Stimulated activated effector memory CD8-positive, alpha-beta T cell treated with anti-CD3 and anti-CD28 coated beads, Interleukin-12 subunit alpha, Interleukin-12 subunit beta, amount 100 ng/mL, for 72 hours (primary cell): Measurements from ENCODE around the gene FAN1.

Source experiments
- ATAC-seq: fragments of 150-1000 bp; cut with Tn5 transposase; 2 replicates; pipeline ENCODE4 v1.10.0; 2021
- DNase-seq, 2 donors: peaks; one replicate each; pipeline ENCODE4 v3.0.0; 2021 to 2022; ENCODE audit warnings: low spot score in 2 of 2
- H3K27ac Mint-ChIP-seq: one replicate; pipeline ENCODE4 v1.8.0; 2022; ENCODE audit warnings: mild to moderate bottlenecking, mixed read lengths
- H3K36me3 Mint-ChIP-seq: one replicate; pipeline ENCODE4 v1.8.0; 2022; ENCODE audit warnings: mild to moderate bottlenecking, mixed read lengths
- H3K4me1 Mint-ChIP-seq: one replicate; pipeline ENCODE4 v1.8.0; 2022; ENCODE audit warnings: mixed read lengths
- H3K4me3 Mint-ChIP-seq: one replicate; pipeline ENCODE4 v1.8.0; 2022; ENCODE audit warnings: mild to moderate bottlenecking, mixed read lengths
- H3K9me3 Mint-ChIP-seq: one replicate; pipeline ENCODE4 v1.8.0; 2022; ENCODE audit warnings: mixed read lengths

The FAN1 gene

DNA sequence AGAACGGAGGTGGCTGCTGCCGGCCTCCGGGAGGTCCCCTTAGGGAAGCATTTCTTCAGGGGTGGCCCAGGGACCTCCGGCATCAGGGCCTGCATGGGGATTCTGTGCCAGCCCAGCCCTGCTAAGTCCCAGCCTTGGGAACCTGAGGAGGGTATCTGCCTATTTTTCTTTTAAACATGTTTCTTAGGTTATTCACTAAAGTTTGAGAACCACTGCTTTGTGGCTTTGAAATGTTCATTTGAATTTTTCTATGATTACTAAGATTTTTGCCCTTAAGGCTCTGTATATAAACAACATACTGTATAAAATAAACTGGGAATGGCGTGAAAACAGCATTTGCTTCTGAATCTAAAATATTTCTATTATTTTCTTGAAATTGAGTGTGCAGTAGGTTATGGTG, 24.4 kb downstream of the FAN1 start:
- DNase-seq (no peak), ATAC-seq (no peak)
- Mint-ChIP-seq H3K4me3 (no peak overlapping the region), H3K4me1 (peaks cover 8% of the 10 kb centered on the region), H3K9me3 (no peaks in the 10 kb centered on the region), H3K27ac (no peak overlapping the region), H3K36me3 (peaks cover 78% of the 10 kb centered on the region)

DNA sequence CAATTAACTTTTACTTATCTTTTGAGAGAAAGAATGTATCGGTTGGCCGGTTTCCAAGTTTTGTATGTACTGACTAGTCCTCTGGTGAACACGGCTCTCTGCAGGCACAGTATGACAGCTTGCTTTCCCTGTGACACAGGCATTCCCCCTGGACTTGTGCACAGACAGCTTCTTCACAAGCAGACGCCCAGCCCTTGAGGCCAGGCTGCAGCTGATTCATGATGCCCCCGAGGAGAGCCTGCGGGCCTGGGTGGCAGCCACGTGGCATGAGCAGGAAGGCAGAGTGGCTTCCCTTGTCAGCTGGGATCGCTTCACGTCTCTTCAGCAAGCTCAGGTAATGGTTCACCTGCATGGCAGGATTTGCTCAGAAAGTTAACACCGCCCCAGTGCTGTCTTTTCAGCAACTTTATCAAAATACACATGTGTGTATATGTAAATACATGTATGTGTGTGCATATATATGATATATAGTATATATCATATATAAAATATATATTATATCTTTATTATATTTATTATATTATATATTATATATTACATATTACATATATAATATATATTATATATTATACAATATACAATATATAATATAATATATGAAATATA, 25.5 kb downstream of the FAN1 start:
- no peak for ATAC-seq
- no peak for DNase-seq
- Mint-ChIP-seq H3K36me3 (peaks cover 83% of the 10 kb centered on the region), H3K27ac (no peak overlapping the region), H3K9me3 (no peaks in the 10 kb centered on the region), H3K4me1 (peaks cover 12% of the 10 kb centered on the region), H3K4me3 (no peak overlapping the region)

DNA sequence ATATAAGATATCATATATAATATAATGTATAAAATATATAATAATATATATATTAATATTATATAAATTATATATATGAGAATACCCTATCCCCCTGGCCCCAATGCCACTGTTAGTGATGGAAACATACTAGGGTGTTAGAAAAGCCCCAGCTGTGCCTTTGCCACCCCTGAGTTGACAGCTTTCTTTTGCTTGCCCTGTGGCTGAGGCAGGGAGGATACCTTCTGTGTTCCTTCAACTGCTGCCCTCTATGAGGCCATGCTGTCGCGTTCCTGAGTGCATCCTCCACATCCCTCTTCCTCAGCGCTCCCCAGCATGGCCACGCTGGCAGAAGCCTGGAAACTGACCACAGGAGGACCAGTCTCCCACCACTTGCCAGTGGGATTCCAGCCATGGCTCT, 26.3 kb downstream of the FAN1 start:
- ATAC-seq (no peak), DNase-seq (no peak)
- Mint-ChIP-seq H3K4me3 (no peak overlapping the region), H3K27ac (no peak overlapping the region), H3K4me1 (peaks cover 12% of the 10 kb centered on the region), H3K9me3 (no peaks in the 10 kb centered on the region), H3K36me3 (peaks cover 83% of the 10 kb centered on the region)

DNA sequence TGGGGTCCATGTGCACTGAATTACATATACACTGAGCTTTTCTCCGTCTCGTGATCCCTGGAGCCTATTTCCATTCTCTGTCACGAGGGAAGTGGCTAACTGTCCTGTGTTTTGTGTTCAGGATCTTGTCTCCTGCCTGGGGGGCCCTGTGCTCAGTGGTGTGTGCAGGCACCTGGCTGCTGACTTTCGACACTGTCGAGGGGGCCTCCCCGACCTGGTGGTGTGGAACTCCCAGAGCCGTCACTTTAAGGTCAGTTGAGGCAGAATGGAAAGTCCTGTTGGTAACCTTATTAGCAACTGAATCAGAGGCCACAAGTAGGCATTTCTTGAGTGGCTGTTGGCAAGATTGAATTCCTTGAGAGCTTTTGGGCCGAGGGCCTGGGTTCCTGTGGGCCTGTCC, 26.7 kb downstream of the FAN1 start:
- H3K4me3 Mint-ChIP-seq: no peak overlapping the region
- ATAC-seq: no peak
- DNase-seq: no peak
- peaks cover 12% of the 10 kb centered on the region for H3K4me1 Mint-ChIP-seq
- no peak overlapping the region for H3K27ac Mint-ChIP-seq
- H3K9me3 Mint-ChIP-seq: no peaks in the 10 kb centered on the region
- H3K36me3 Mint-ChIP-seq: peaks cover 83% of the 10 kb centered on the region

DNA sequence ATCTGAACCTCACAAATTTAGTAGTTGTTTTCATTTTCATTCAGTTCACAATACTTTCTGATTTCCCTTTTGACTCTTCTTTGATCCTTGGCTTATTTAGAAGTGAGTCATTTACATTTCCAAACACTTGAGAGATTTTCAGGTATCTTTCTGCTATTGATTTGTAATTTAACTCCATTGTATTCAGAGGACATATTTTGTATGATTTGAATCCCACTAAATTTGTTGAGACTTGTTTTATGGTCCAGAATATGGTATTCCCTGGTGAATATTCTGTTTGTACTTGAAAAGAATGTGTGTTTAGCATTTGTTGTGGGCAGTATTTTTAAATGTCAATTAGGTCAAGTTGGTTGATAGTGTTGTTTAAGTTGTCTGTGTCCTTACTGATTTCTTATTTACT, 29.6 kb downstream of the FAN1 start:
- H3K4me1 Mint-ChIP-seq: peaks cover 12% of the 10 kb centered on the region
- no peaks in the 10 kb centered on the region for H3K9me3 Mint-ChIP-seq
- DNase-seq: no peak
- H3K4me3 Mint-ChIP-seq: no peak overlapping the region
- peaks cover 86% of the 10 kb centered on the region for H3K36me3 Mint-ChIP-seq
- ATAC-seq: no peak
- H3K27ac Mint-ChIP-seq: no peak overlapping the region

DNA sequence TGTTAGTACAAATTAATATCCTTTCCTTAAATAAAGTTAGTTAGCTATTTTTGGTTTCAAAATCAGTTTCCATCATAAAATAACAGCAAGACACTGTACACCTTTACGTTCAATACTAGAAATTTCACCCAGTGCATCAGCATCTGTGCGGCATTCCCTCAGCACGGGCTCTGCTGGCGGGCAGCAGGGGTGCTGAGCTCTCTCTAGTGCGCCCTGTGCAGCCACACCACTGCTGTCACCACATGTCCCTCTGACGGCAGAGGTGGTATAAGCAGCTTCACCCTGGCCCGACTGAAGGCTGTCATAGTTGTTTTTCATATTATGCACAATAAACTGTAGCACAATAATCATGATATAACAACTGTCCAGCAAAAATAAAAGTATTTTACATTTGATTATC, 35.4 kb downstream of the FAN1 start:
- no peaks in the 10 kb centered on the region for H3K4me1 Mint-ChIP-seq
- no peak overlapping the region for H3K27ac Mint-ChIP-seq

DNA sequence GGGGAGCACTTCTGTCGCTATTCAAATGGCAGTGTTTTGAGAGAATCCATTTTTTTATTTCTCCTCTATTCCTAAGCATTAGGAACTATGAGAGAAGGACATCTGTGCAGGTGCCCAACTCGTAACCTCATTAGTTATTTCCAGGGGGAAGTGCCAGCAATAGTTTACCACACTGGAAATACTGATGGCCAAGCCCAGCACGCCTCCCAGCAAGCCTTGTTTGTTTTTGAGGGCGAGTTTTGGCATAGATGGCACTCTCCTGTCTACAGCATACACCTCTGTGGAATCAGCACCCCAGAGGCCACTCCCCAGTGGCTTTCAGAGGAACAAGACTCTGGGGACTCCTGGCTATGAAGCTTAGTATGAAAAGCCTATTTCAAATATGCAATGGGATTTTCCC, 36.6 kb downstream of the FAN1 start:
- no peaks in the 10 kb centered on the region for H3K9me3 Mint-ChIP-seq
- no peak overlapping the region for H3K4me3 Mint-ChIP-seq
- H3K36me3 Mint-ChIP-seq: peaks cover 100% of the 10 kb centered on the region
- H3K27ac Mint-ChIP-seq: no peak overlapping the region
- no peak for DNase-seq
- no peaks in the 10 kb centered on the region for H3K4me1 Mint-ChIP-seq
- no peak for ATAC-seq

More for the DNA sequence above, 35.4 kb downstream of the FAN1 start:
- H3K4me3 Mint-ChIP-seq: no peak overlapping the region
- H3K9me3 Mint-ChIP-seq: no peaks in the 10 kb centered on the region
- no peak for DNase-seq
- ATAC-seq: no peak
- peaks cover 100% of the 10 kb centered on the region for H3K36me3 Mint-ChIP-seq

DNA sequence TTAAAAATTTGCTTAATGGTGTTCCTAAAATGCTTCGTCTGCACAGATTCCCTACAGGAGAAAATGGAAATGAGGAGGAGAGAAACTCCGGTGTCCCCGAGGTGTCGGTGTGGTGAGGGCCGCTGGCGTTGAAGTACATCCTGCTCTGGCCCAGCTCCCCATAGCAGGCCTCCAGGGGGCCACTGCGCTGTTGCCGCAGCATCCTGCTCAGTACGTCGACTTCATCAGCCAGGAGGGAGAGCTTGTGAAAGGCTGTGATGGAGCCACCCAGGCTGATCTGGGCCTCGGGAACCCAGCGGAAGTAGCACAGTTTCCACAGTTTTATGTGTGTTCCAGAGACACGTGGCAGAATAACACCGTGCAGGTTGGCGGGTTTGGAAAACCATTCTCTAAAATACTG, 37.8 kb downstream of the FAN1 start:
- peaks cover 100% of the 10 kb centered on the region for H3K36me3 Mint-ChIP-seq
- H3K4me3 Mint-ChIP-seq: no peak overlapping the region
- H3K27ac Mint-ChIP-seq: no peak overlapping the region
- ATAC-seq (no peak), DNase-seq (no peak)
- H3K9me3 Mint-ChIP-seq: no peaks in the 10 kb centered on the region
- H3K4me1 Mint-ChIP-seq: no peaks in the 10 kb centered on the region

DNA sequence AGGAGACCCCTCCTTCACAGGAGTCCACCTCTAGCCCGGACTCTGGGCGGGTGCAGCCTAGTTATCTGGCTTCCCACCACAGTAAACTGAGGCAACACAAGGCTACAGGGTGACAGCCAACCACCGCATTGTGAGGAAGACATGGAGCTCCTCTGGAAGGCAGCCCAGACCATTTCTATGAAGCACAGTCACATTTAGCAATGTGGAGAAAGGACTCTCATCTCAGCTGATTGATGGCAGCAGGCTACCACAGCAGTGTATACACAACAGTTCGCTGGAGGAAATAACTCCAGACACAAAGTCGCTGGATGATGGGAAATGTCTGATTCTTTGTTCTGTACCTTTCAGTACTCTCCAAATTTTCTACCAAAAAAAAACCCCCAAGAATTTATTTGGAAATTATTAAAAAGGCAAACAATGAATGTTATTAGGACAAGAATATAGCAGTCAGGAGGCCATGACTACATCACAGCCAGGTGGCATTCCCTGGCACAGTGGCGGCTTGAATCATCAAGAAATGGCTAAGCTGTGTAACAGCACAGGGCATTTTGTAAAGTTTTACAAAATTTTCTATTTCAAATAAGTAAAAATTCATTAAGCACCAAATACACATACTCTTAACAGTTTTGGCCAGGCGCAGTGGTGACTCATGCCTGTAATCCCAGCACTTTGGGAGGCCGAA, 40.1 kb downstream of the FAN1 start:
- ATAC-seq: no peak
- Mint-ChIP-seq H3K4me3 (no peak overlapping the region), H3K27ac (no peak overlapping the region), H3K36me3 (peaks cover 100% of the 10 kb centered on the region), H3K9me3 (no peaks in the 10 kb centered on the region), H3K4me1 (no peaks in the 10 kb centered on the region)
- DNase-seq: no peak

DNA sequence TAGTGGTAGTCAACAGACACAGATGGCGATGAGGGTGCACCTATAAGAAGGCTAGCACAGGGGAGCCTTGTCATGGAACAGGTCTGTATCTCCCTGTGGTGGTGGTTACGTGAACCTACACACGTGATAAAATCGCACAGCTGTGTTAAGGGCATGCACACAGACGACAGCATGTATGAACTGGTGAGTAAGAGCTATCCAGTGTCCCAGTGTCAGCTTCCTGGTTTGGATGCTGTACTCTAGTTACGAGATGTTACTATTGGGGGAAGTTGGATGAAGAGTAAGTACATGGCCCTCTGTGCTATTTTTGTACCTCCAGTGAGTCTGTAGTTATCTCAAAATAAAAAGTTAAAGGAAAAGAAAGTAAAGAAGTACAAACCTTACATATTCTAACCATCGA, 49.5 kb downstream of the FAN1 start:
- DNase-seq: no peak
- peaks cover 96% of the 10 kb centered on the region for H3K36me3 Mint-ChIP-seq
- no peak overlapping the region for H3K4me3 Mint-ChIP-seq
- H3K9me3 Mint-ChIP-seq: no peaks in the 10 kb centered on the region
- ATAC-seq: no peak
- peaks cover 6% of the 10 kb centered on the region for H3K4me1 Mint-ChIP-seq
- peak overlapping the region; percentile 64 for H3K27ac Mint-ChIP-seq

DNA sequence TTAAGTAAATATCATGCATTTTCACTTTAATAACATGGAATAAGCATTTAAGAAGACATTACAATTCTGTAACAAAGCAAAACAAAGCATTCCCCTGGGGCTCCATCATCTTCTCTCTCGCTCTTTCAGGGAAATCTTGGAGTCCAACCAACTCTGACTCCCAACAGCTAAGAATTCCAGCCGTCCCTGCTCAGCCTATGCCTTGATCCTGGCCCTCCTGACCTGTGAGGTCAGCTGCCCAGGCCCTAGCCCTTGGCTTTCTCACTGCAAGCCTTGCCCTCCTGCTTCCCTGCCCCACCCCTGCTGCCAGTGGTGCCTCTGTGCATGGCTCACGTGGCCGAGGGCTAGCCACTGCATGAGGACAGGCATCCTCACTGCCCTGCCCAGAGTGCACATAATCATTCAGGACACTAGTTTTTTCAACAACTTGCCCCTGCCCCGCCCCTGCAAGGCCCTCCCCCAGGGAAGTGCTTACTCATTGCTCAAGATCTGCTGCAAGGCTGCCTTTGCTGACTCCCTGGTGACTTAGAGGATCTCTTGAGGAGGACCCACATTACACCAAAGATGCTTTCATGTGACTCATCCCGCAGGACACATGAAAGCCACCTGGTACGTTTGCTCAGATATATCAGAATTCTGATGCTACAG, 50.1 kb downstream of the FAN1 start:
- Mint-ChIP-seq H3K27ac (peak overlapping the region; percentile 79), H3K36me3 (peaks cover 96% of the 10 kb centered on the region)

DNA sequence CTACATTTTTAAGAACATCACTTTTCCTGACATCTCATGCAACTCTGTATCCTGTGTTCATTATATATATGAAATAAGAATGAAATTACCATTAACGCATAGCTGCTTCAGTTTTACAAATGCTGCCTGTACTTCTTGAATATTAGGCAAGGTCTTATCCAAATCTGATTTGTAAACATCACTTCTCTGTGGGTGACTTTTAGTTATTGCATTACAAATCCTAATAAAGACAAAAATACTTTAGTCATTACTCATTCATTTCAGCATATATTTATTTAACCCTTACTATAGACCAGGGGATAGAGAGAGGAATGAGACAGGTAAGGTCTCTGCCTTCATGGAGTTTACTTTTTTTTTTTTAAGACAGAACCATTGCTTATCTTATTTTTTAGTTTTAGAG, 51.0 kb downstream of the FAN1 start:
- H3K4me3 Mint-ChIP-seq: no peak overlapping the region
- no peaks in the 10 kb centered on the region for H3K9me3 Mint-ChIP-seq
- H3K36me3 Mint-ChIP-seq: peaks cover 96% of the 10 kb centered on the region
- H3K4me1 Mint-ChIP-seq: peaks cover 6% of the 10 kb centered on the region
- ATAC-seq: no peak
- DNase-seq: no peak
- H3K27ac Mint-ChIP-seq: no peak overlapping the region

More for the DNA sequence above, 50.1 kb downstream of the FAN1 start:
- no peaks in the 10 kb centered on the region for H3K9me3 Mint-ChIP-seq
- no peak for DNase-seq
- H3K4me1 Mint-ChIP-seq: peaks cover 6% of the 10 kb centered on the region
- peak; percentile 67 for ATAC-seq
- H3K4me3 Mint-ChIP-seq: no peak overlapping the region

DNA sequence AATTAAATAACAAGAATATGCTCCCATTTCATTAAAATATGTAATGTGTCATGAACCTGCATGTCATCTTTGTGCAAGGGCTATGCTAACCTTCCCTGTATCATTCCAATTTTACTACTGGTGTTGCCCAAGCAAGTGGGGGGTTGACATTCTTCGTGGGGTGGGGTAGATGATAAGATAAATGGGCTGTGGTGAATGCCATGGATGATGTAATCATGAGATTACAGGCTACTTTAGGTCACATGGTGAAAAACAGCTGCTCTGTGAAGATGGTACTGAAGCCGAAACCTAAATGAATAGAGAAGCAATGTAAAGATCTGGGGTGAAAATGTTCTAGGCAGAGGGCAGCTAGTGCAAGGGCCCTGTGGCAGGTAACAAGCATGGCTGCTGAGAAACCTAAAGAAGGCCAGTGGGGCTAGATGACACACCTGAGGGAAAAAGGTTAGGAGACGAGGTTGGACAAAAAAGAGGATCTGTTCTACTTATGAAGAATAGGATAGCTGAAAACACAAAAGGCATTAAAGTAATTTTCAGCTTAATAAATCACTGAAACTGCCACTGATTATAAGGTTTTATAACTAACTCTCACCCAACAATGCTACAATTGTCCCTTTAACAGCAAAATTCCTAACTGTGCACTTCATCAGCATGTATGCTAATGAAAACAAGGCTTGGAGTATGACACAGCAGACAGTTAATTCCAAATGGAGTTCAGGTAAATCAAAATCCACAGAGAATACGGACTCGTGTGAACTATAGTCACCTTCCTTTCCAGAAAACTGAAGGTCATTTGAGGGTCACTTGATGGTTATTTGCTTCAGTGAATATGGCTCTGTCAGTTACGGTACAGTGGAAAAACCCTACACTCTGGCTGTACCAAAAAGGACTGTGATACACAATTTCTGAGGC, 52.8 kb downstream of the FAN1 start:
- Mint-ChIP-seq H3K9me3 (no peaks in the 10 kb centered on the region), H3K36me3 (peaks cover 92% of the 10 kb centered on the region), H3K4me3 (no peak overlapping the region), H3K27ac (peak overlapping the region; percentile 37), H3K4me1 (peaks cover 6% of the 10 kb centered on the region)
- DNase-seq (no peak), ATAC-seq (no peak)

DNA sequence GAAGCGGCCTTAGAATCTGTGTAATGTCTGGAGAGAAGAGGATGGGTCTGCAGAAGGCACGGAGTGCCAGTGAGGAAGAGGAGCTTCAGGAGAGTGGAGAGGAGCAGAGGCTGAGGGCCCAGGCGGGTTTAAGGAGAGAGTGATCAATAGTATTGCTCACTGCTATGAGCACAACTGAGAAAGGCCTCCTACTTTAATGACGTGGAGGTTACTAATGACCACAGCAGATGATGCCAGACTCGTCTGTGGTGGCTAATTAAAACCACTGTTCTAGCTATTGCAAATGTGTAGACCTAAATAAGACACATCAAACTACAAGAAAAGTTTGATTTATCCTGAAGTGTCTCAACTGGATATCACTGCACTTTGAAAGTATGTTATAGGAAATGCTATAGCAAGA, 54.5 kb downstream of the FAN1 start:
- Mint-ChIP-seq H3K4me3 (no peak overlapping the region), H3K36me3 (peaks cover 89% of the 10 kb centered on the region), H3K9me3 (no peaks in the 10 kb centered on the region), H3K27ac (peak overlapping the region; percentile 37), H3K4me1 (peaks cover 6% of the 10 kb centered on the region)
- DNase-seq (no peak), ATAC-seq (peak; percentile 79)

DNA sequence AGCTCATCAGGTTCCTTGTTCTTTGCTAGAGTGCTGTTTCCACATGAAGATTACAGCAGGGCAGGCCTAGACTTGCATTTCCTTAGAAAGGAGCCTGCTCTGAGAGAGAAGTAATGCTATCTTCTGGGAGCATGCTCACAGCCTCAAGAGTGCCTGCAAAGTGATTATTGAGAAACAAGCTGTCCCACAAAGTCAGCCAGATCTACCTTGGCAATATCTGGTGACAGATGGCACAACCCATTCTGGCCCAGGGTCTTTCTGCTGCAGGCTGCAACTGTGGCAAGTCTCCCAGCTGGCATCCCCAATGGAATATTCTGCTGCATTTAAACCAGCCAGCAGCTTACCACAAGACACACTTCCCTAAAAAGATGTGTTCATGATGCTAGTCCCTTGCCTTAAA, 58.4 kb downstream of the FAN1 start:
- no peak for ATAC-seq
- peak overlapping the region; percentile 15 for H3K27ac Mint-ChIP-seq
- no peaks in the 10 kb centered on the region for H3K4me1 Mint-ChIP-seq
- H3K9me3 Mint-ChIP-seq: no peaks in the 10 kb centered on the region
- no peak for DNase-seq
- peaks cover 69% of the 10 kb centered on the region for H3K36me3 Mint-ChIP-seq
- H3K4me3 Mint-ChIP-seq: no peak overlapping the region
